Smooth muscle cell (in vitro differentiated cells): ENCODE results near the gene DOCK4. TPM values are rescaled to one million over a fixed set of nuclear protein-coding genes. Genes with fewer than 3 reads are reported as not detected.

ENCODE experiments used
- DNase-seq: peaks from one replicate; lab custom pipeline; 2025; ENCODE audit not compliant: unreplicated experiment; lab: John Stamatoyannopoulos, UW
- H2AFZ ChIP-seq: fragments of 200-600 bp; sonication (generic); 2 replicates; pipeline ENCODE4 v1.6.0; 2016; ENCODE audit warnings: antibody characterized with exemption, low read depth, mild to moderate bottlenecking
- H3F3A ChIP-seq: fragments of 200-600 bp; sonication (generic); 2 replicates; pipeline ENCODE4 v1.6.0; 2017; ENCODE audit warnings: antibody characterized with exemption, low read depth
- H3K27ac ChIP-seq: fragments of 200-600 bp; sonication (generic); 2 replicates; pipeline ENCODE4 v1.5.1; 2016; ENCODE audit warnings: low read depth, mild to moderate bottlenecking
- H3K27me3 ChIP-seq: fragments of 200-600 bp; sonication (generic); 2 replicates; pipeline ENCODE4 v1.6.1; 2016; ENCODE audit warnings: low read depth, mild to moderate bottlenecking
- H3K36me3 ChIP-seq: fragments of 200-600 bp; sonication (generic); 2 replicates; pipeline ENCODE4 v1.5.1; 2016; ENCODE audit warnings: low read depth
- H3K4me1 ChIP-seq: fragments of 200-600 bp; sonication (generic); 2 replicates; pipeline ENCODE4 v1.5.1; 2016; ENCODE audit warnings: low read depth
- H3K4me2 ChIP-seq: fragments of 200-600 bp; sonication (generic); 2 replicates; pipeline ENCODE4 v1.6.0; 2016; ENCODE audit warnings: mild to moderate bottlenecking
- H3K4me3 ChIP-seq: fragments of 200-600 bp; sonication (generic); 2 replicates; pipeline ENCODE4 v1.5.1; 2016; ENCODE audit warnings: mild to moderate bottlenecking
- H3K79me2 ChIP-seq: fragments of 200-600 bp; sonication (generic); 2 replicates; pipeline ENCODE4 v1.6.0; 2016; ENCODE audit warnings: low read depth, mild to moderate bottlenecking
- H3K9ac ChIP-seq: fragments of 200-600 bp; sonication (generic); 2 replicates; pipeline ENCODE4 v1.6.0; 2016; ENCODE audit warnings: low read depth
- H3K9me3 ChIP-seq: fragments of 200-600 bp; sonication (generic); replicated peaks from 2 replicates; pipeline ENCODE4 v1.5.1; 2016; ENCODE audit warnings: low read depth
- H4K20me1 ChIP-seq: fragments of 200-600 bp; sonication (generic); 2 replicates; pipeline ENCODE4 v1.6.0; 2016; ENCODE audit warnings: low read depth
- WGBS: methylation state at CpG from one replicate; pipeline ENCODE4 v1.1.7; 2016; ENCODE audit warnings: low lambda C conversion rate; 5-methylcytosine and 5-hydroxymethylcytosine counted together
- polyA plus RNA-seq: library from polyadenylated mRNA; unstranded; fragments of >200 nt; fragmentation: Nextera tagmentation; extraction: Ambion mirVana; gene quantifications from 2 replicates; pipeline ENCODE4 v1.2.1, GENCODE V29; 2016
- total RNA-seq: library from RNA; depleted of rRNA; stranded (reverse); fragments of >200 nt; gene quantifications from 2 replicates; pipeline ENCODE4 v1.2.3, GENCODE V29; 2014
- TF ChIP-seq, protein P1 (sequence below): fragments of 200-600 bp; sonication (generic); IDR thresholded peaks from 2 replicates; pipeline ENCODE4 v1.5.1; 2017; ENCODE audit warnings: borderline replicate concordance, mild to moderate bottlenecking, antibody characterized with exemption; ENCODE audit not compliant: insufficient read depth, poor library complexity, severe bottlenecking

The DOCK4 gene
- total and polyA plus RNA-seq, 2 experiments from 2014 or later, result 7.4 to 20.5 TPM

DNA sequence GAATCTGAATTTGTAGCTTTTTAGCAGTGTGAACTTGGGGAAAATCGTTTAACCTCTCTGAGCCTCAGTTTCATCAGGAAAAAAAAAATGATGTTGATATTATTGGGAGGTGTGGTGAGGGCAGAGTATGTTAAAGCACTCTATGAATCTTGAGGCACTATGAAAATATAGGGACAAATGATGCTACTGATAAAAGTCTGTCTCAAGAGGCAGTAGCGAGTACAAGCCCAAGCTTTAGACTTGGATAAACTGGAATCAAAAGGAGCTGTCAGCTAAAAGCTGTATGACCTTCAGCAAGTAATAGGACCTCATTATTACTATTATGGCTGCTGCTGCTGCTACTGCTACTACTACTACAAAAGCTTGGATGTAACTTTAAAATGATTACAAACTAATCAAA, 8.7 kb upstream of the DOCK4 start:
- whole genome bisulfite sequencing, result 82% methylated on average over 2 of the region's 2 CpGs
- H3K4me2 ChIP-seq, result no peak overlapping the region
- no peak overlapping the region for H3K9ac ChIP-seq
- peaks cover 67% of the 10 kb centered on the region for H4K20me1 ChIP-seq
- H3F3A ChIP-seq, result no peaks in the 10 kb centered on the region
- H2AFZ ChIP-seq, result no peak overlapping the region
- no peaks in the 10 kb centered on the region for H3K4me1 ChIP-seq
- H3K27ac ChIP-seq, result no peak overlapping the region
- DNase-seq, result no peak
- no peaks in the 10 kb centered on the region for H3K27me3 ChIP-seq
- no peaks in the 10 kb centered on the region for H3K9me3 ChIP-seq
- peaks cover 53% of the 10 kb centered on the region for H3K79me2 ChIP-seq
- no peak overlapping the region for H3K4me3 ChIP-seq
- TF ChIP-seq, protein P1, sequence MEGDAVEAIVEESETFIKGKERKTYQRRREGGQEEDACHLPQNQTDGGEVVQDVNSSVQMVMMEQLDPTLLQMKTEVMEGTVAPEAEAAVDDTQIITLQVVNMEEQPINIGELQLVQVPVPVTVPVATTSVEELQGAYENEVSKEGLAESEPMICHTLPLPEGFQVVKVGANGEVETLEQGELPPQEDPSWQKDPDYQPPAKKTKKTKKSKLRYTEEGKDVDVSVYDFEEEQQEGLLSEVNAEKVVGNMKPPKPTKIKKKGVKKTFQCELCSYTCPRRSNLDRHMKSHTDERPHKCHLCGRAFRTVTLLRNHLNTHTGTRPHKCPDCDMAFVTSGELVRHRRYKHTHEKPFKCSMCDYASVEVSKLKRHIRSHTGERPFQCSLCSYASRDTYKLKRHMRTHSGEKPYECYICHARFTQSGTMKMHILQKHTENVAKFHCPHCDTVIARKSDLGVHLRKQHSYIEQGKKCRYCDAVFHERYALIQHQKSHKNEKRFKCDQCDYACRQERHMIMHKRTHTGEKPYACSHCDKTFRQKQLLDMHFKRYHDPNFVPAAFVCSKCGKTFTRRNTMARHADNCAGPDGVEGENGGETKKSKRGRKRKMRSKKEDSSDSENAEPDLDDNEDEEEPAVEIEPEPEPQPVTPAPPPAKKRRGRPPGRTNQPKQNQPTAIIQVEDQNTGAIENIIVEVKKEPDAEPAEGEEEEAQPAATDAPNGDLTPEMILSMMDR, result no peak
- no peaks in the 10 kb centered on the region for H3K36me3 ChIP-seq

- Histone ChIP-seq H3K9ac (no peak overlapping the region), H3K27ac (no peak overlapping the region), H3K36me3 (no peaks in the 10 kb centered on the region), H3K4me2 (no peak overlapping the region), H3K79me2 (peaks cover 56% of the 10 kb centered on the region), H2AFZ (no peak overlapping the region), H3K9me3 (no peaks in the 10 kb centered on the region), H3K4me3 (no peak overlapping the region), H3F3A (no peaks in the 10 kb centered on the region), H4K20me1 (peaks cover 61% of the 10 kb centered on the region), H3K27me3 (no peaks in the 10 kb centered on the region), H3K4me1 (no peaks in the 10 kb centered on the region)
- DNase-seq, result no peak
- TF ChIP-seq, protein P1, result no peak
Measured at GRCh38 chr7:112214268-112214667, 8.1 kb upstream of the DOCK4 start.

- Histone ChIP-seq H3K27me3 (no peaks in the 10 kb centered on the region), H3K27ac (no peak overlapping the region), H3K4me3 (no peak overlapping the region), H3K4me1 (no peaks in the 10 kb centered on the region), H3K36me3 (no peaks in the 10 kb centered on the region), H3K79me2 (peaks cover 62% of the 10 kb centered on the region), H3K9ac (no peak overlapping the region), H3K4me2 (no peak overlapping the region), H2AFZ (no peak overlapping the region), H3K9me3 (no peaks in the 10 kb centered on the region), H4K20me1 (peaks cover 61% of the 10 kb centered on the region), H3F3A (no peaks in the 10 kb centered on the region)
- TF ChIP-seq, protein P1, result no peak
- no peak for DNase-seq
- 100% methylated on average over 1 of the region's 1 CpG for WGBS
Measured at GRCh38 chr7:112213735-112214134, 7.5 kb upstream of the DOCK4 start.

DNA sequence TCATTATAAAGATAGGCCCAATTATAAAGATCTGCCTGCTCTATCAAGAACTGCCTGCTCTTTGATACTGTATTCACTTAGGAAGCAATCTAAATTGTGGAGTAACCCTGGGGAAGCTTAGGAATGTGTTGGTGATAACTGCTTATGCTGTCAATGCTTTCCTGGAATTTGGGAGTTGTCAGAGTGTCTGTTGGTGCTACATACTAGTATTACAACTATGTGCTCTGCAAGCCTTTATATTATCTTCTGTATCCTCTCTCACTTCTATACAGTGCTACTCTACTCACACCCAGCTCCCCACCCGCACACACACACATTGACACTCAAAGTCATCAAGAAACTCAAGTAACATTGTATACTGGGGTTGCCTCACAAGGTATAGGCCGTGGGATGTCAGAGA, 6.4 kb upstream of the DOCK4 start:
- Histone ChIP-seq H3K9me3 (no peaks in the 10 kb centered on the region), H3F3A (no peaks in the 10 kb centered on the region), H3K4me3 (no peak overlapping the region), H3K27me3 (no peaks in the 10 kb centered on the region), H3K79me2 (peaks cover 69% of the 10 kb centered on the region), H3K4me1 (no peaks in the 10 kb centered on the region), H3K9ac (no peak overlapping the region), H3K27ac (no peak overlapping the region), H3K36me3 (no peaks in the 10 kb centered on the region), H4K20me1 (peaks cover 51% of the 10 kb centered on the region), H2AFZ (no peak overlapping the region), H3K4me2 (no peak overlapping the region)
- WGBS, result 94% methylated on average over 2 of the region's 2 CpGs
- TF ChIP-seq, protein P1, result no peak
- no peak for DNase-seq
